Astrocyte of the cerebellum (primary cell): ENCODE measurements around the gene TNN.

Experiments
- DNase-seq: peaks from one replicate; pipeline ENCODE4 v3.0.0-alpha.2; 2011; ENCODE audit warnings: low read depth
- H3K4me3 ChIP-seq: 2 replicates; pipeline ENCODE4 v1.5.1; 2011; ENCODE audit warnings: mild to moderate bottlenecking, low read depth, low read length, moderate library complexity
- in situ Hi-C: cut with HindIII; loops from 2 replicates; pipeline ENCODE4 v1.10.0; 2017; ENCODE audit warnings: low sequenced_read_pairs
- TF ChIP-seq, protein P1 (sequence below): IDR thresholded peaks from 2 replicates; pipeline ENCODE4 v1.5.1; 2012; ENCODE audit warnings: low read length, low read depth, moderate library complexity, mild to moderate bottlenecking; ENCODE audit errors: missing control alignments

TNN gene

DNA sequence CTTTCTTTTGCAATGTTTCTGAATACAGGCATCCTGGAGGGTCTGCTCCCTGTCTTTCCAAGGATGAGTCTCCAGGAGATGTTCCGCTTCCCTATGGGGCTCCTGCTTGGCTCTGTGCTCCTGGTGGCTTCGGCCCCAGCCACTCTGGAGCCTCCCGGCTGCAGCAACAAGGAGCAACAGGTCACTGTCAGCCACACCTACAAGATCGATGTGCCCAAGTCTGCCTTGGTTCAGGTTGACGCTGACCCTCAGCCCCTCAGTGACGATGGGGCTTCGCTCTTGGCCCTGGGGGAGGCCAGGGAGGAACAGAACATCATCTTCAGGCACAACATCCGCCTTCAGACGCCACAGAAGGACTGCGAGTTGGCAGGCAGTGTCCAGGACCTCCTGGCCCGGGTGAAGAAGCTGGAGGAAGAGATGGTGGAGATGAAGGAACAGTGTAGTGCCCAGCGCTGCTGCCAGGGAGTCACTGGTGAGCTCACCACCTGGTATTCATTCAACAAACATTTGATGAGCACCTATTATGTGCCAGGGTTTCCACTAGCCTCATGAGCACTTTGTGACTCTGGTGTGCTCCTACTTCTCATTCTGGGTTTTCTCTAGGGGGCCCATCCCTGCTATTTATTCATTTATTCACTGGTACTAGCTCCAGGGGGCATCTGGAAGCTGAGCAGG, 9.9 kb downstream of the TNN start:
- TF ChIP-seq, protein P1, sequence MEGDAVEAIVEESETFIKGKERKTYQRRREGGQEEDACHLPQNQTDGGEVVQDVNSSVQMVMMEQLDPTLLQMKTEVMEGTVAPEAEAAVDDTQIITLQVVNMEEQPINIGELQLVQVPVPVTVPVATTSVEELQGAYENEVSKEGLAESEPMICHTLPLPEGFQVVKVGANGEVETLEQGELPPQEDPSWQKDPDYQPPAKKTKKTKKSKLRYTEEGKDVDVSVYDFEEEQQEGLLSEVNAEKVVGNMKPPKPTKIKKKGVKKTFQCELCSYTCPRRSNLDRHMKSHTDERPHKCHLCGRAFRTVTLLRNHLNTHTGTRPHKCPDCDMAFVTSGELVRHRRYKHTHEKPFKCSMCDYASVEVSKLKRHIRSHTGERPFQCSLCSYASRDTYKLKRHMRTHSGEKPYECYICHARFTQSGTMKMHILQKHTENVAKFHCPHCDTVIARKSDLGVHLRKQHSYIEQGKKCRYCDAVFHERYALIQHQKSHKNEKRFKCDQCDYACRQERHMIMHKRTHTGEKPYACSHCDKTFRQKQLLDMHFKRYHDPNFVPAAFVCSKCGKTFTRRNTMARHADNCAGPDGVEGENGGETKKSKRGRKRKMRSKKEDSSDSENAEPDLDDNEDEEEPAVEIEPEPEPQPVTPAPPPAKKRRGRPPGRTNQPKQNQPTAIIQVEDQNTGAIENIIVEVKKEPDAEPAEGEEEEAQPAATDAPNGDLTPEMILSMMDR: no peak
- in situ Hi-C loops: no loop called here
- H3K4me3 ChIP-seq: no peak overlapping the region
- DNase-seq: no peak

DNA sequence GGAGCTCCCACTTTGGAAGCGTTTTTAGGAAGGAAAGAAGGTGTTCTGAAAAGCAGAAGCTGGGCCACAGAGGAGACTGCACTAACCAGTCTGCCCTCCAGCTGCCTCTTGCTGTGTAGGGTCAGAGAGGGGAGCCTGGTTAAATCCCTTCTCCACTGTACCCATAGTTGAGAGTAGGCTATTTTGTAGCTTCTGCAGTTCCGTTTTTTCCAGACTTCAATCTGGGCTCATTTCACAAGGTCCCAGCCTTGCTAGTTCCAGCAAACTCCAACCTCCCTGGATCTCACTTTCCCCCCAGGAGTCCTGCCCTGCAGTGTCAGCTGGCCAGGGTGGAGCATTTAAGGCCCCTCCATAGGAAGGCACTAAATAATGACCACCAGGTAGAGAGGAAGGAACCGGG, 11.0 kb downstream of the TNN start:
- no peak overlapping the region for H3K4me3 ChIP-seq
- in situ Hi-C loops: no loop called here

DNA sequence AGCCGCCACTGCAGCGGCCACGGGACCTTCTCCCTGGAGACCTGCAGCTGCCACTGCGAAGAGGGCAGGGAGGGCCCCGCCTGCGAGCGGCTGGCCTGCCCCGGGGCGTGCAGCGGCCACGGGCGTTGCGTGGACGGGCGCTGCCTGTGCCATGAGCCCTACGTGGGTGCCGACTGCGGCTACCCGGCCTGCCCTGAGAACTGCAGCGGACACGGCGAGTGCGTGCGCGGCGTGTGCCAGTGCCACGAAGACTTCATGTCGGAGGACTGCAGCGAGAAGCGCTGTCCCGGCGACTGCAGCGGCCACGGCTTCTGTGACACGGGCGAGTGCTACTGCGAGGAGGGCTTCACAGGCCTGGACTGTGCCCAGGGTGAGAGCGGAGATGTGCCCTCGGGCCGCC, 11.7 kb downstream of the TNN start:
- TF ChIP-seq, protein P1: no peak
- DNase-seq: no peak
- H3K4me3 ChIP-seq: no peak overlapping the region
- in situ Hi-C loops: no loop called here

More for the DNA sequence above, 11.0 kb downstream of the TNN start:
- DNase-seq: no peak
- TF ChIP-seq, protein P1: no peak

DNA sequence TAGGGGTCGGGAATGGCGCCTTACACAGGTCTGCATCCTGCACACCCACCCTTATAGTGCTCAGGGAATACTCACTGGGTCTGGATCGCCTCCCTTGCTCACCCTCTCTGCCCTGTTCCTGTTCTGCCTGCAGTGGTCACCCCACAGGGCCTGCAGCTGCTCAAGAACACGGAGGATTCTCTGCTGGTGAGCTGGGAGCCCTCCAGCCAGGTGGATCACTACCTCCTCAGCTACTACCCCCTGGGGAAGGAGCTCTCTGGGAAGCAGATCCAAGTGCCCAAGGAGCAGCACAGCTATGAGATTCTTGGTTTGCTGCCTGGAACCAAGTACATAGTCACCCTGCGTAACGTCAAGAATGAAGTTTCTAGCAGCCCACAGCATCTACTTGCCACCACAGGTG, 12.4 kb downstream of the TNN start:
- in situ Hi-C loops: no loop called here
- no peak overlapping the region for H3K4me3 ChIP-seq
- DNase-seq: no peak
- TF ChIP-seq, protein P1: no peak

DNA sequence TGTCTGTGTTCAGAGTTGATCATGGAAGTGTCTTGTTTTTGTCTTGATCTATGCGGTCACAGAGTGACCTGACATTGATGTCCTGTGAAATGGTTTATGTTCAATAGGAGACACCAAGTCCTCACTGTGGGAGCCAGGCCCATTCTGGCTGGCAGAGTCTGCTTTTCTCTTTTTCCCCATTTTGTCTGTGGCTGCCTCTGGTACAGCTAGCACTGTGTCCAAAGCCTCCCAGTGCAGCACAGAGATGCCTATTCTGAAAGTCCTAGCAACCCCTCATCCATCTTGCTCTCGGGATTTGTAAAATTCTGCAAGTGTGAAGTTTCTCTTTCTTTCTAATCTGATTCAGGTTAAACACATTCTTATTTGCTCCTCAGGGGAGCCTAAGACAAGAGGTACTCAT, 14.3 kb downstream of the TNN start:
- in situ Hi-C loops: no loop called here
- TF ChIP-seq, protein P1: no peak
- H3K4me3 ChIP-seq: no peak overlapping the region
- no peak for DNase-seq

DNA sequence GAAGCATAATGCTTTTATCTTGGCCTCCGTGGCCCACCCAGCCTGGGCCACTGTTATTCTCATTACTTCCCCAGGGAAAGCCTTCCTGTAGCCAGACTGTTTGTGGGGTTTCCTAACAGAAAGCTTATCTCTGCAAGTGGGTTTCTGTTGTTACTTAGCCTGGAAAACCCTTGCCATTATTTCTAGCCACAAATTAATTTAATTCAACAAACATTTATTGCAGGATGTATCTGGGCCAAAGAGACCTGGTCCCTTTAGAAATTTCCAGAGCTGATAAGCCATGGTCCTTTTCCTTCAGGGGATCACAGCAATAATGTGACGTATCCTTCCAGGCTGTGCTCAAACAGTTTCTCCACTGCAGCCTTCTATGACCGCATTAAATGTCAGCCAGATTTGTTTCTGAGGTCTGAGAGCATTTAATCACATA, 20.9 kb downstream of the TNN start:
- TF ChIP-seq, protein P1: no peak
- in situ Hi-C loops: no loop called here
- no peak for DNase-seq
- no peak overlapping the region for H3K4me3 ChIP-seq
